Neural cell (in vitro differentiated cells): ENCODE measurements around the gene MAP1LC3A. TPM values are rescaled to one million over a fixed set of nuclear protein-coding genes. Genes with fewer than 3 reads are reported as not detected.

ENCODE experiments used
- H2AFZ ChIP-seq: fragments of 200-600, 300-800 bp; sonication (generic), shearing (Covaris generic); 2 replicates; pipeline ENCODE4 v1.6.0; 2014; ENCODE audit warnings: low read depth, mild to moderate bottlenecking, antibody characterized with exemption, low read length, moderate library complexity
- H3F3A ChIP-seq: fragments of 200-600 bp; shearing (Covaris generic); 2 replicates; pipeline ENCODE4 v1.6.1; 2016; ENCODE audit warnings: mild to moderate bottlenecking, moderate library complexity, mixed read lengths, antibody characterized with exemption, low read length; ENCODE audit not compliant: insufficient read depth, poor library complexity, severe bottlenecking
- H3K27ac ChIP-seq: fragments of 200-600, 300-800 bp; sonication (generic), shearing (Covaris generic); 2 replicates; pipeline ENCODE4 v1.5.1; 2014; ENCODE audit warnings: mild to moderate bottlenecking, low read length, moderate library complexity
- H3K27me3 ChIP-seq: fragments of 300-800, 200-600 bp; sonication (generic), shearing (Covaris generic); 2 replicates; pipeline ENCODE4 v1.6.0; 2014; ENCODE audit warnings: mild to moderate bottlenecking, low read depth, low read length, moderate library complexity; ENCODE audit not compliant: insufficient read depth
- H3K36me3 ChIP-seq: fragments of 300-800, 200-600 bp; sonication (generic), shearing (Covaris generic); 2 replicates; pipeline ENCODE4 v1.5.1; 2014; ENCODE audit warnings: mild to moderate bottlenecking, antibody characterized with exemption, low read length, moderate library complexity; ENCODE audit not compliant: insufficient read depth
- H3K4me2 ChIP-seq: fragments of 300-800, 200-600 bp; sonication (generic), shearing (Covaris generic); 2 replicates; pipeline ENCODE4 v1.6.0; 2014; ENCODE audit warnings: mild to moderate bottlenecking, low read length
- H3K4me3 ChIP-seq: fragments of 300-800, 200-600 bp; sonication (generic), shearing (Covaris generic); 2 replicates; pipeline ENCODE4 v1.5.1; 2014; ENCODE audit warnings: mild to moderate bottlenecking, low read length, moderate library complexity
- H3K79me2 ChIP-seq: fragments of 200-600 bp; shearing (Covaris generic); replicated peaks from 2 replicates; pipeline ENCODE4 v1.6.0; 2014; ENCODE audit warnings: mild to moderate bottlenecking, low read length, moderate library complexity; ENCODE audit not compliant: insufficient read depth
- H3K9ac ChIP-seq: fragments of 300-800, 200-600 bp; sonication (generic), shearing (Covaris generic); 2 replicates; pipeline ENCODE4 v1.6.1; 2016; ENCODE audit warnings: mild to moderate bottlenecking, low read length, mixed read lengths
- H3K9me2 ChIP-seq: fragments of 200-600 bp; shearing (Covaris generic); 2 replicates; pipeline ENCODE4 v1.6.1; 2016; ENCODE audit warnings: mild to moderate bottlenecking, low read length, mixed read lengths; ENCODE audit not compliant: insufficient read depth
- H3K9me3 ChIP-seq: fragments of 200-600, 300-800 bp; sonication (generic), shearing (Covaris generic); 2 replicates; pipeline ENCODE4 v1.6.1; 2016; ENCODE audit warnings: mild to moderate bottlenecking, mixed run types, low read length, moderate library complexity, mixed read lengths
- H4K20me1 ChIP-seq: fragments of 200-600 bp; shearing (Covaris generic); 2 replicates; pipeline ENCODE4 v1.6.1; 2016; ENCODE audit warnings: mild to moderate bottlenecking, mixed run types; ENCODE audit not compliant: insufficient read depth
- CTCF ChIP-seq: fragments of 450-650 bp; IDR thresholded peaks from 2 replicates; pipeline ENCODE4 v1.5.1; 2014; ENCODE audit warnings: antibody characterized with exemption, mild to moderate bottlenecking, moderate library complexity; ENCODE audit not compliant: poor library complexity, severe bottlenecking
- EP300 ChIP-seq: fragments of 450-650 bp; conservative IDR thresholded peaks from 2 replicates; pipeline ENCODE4 v1.6.1; 2014; ENCODE audit warnings: antibody characterized with exemption, mild to moderate bottlenecking, moderate library complexity; ENCODE audit not compliant: poor library complexity, severe bottlenecking
- EZH2 ChIP-seq: fragments of 200-600, 300-800 bp; shearing (Covaris generic), sonication (generic); IDR thresholded peaks from 2 replicates; pipeline ENCODE4 v1.6.1; 2014; ENCODE audit warnings: antibody characterized with exemption, low read length, borderline replicate concordance, mild to moderate bottlenecking; ENCODE audit not compliant: insufficient read depth, poor library complexity, severe bottlenecking
- MXI1 ChIP-seq: fragments of 450-650 bp; conservative IDR thresholded peaks from 2 replicates; pipeline ENCODE4 v1.6.1; 2014; ENCODE audit warnings: antibody characterized with exemption, mild to moderate bottlenecking; ENCODE audit not compliant: poor library complexity, severe bottlenecking
- POLR2AphosphoS5 ChIP-seq: IDR thresholded peaks from 2 replicates; pipeline ENCODE4 v1.6.1; 2012
- RAD21 ChIP-seq: fragments of 450-650 bp; conservative IDR thresholded peaks from 2 replicates; pipeline ENCODE4 v1.6.1; 2014; ENCODE audit warnings: antibody characterized with exemption, mild to moderate bottlenecking, moderate library complexity
- SMC3 ChIP-seq: fragments of 450-650 bp; conservative IDR thresholded peaks from 2 replicates; pipeline ENCODE4 v1.6.1; 2014; ENCODE audit warnings: antibody characterized with exemption, mild to moderate bottlenecking, moderate library complexity; ENCODE audit not compliant: poor library complexity
- TAF1 ChIP-seq: IDR thresholded peaks from 2 replicates; pipeline ENCODE4 v1.6.1; 2012; ENCODE audit warnings: low read depth
- polyA plus RNA-seq: library from polyadenylated mRNA; depleted of rRNA; stranded (reverse); fragments of >200 nt; gene quantifications from 2 replicates; pipeline ENCODE4 v1.2.3, GENCODE V29; 2014

Gene MAP1LC3A
- polyA plus RNA-seq, 1 donor from 2014 or later: 56.2 TPM

GRCh38 chr20:34542439-34542838, 16.1 kb upstream of the MAP1LC3A start:
- H3K27ac ChIP-seq: no peak overlapping the region
- H4K20me1 ChIP-seq: no peaks in the 10 kb centered on the region
- no peaks in the 10 kb centered on the region for H3K36me3 ChIP-seq
- H3F3A ChIP-seq: no peaks in the 10 kb centered on the region
- no peaks in the 10 kb centered on the region for H3K79me2 ChIP-seq
- no peak overlapping the region for H3K4me3 ChIP-seq
- H3K9ac ChIP-seq: no peak overlapping the region
- TF ChIP-seq POLR2AphosphoS5 (no peak), EP300 (no peak), CTCF (no peak), TAF1 (no peak), SMC3 (no peak), EZH2 (no peak), RAD21 (no peak), MXI1 (no peak)
- H3K9me2 ChIP-seq: no peaks in the 10 kb centered on the region
- H2AFZ ChIP-seq: no peak overlapping the region
- no peaks in the 10 kb centered on the region for H3K9me3 ChIP-seq
- H3K4me2 ChIP-seq: no peak overlapping the region
- H3K27me3 ChIP-seq: no peaks in the 10 kb centered on the region

GRCh38 chr20:34543463-34544056, 15.0 kb upstream of the MAP1LC3A start:
- H3K27ac ChIP-seq: no peak overlapping the region
- H2AFZ ChIP-seq: no peak overlapping the region
- H3K4me3 ChIP-seq: no peak overlapping the region
- no peak overlapping the region for H3K4me2 ChIP-seq
- H3K9me3 ChIP-seq: no peaks in the 10 kb centered on the region
- H3F3A ChIP-seq: no peaks in the 10 kb centered on the region
- H3K9me2 ChIP-seq: no peaks in the 10 kb centered on the region
- TF ChIP-seq MXI1: no peak
- no peaks in the 10 kb centered on the region for H3K36me3 ChIP-seq
- no peaks in the 10 kb centered on the region for H3K79me2 ChIP-seq
- no peaks in the 10 kb centered on the region for H3K27me3 ChIP-seq
- H4K20me1 ChIP-seq: no peaks in the 10 kb centered on the region
- H3K9ac ChIP-seq: no peak overlapping the region

- no peak overlapping the region for H2AFZ ChIP-seq
- H3K4me3 ChIP-seq: no peak overlapping the region
- no peaks in the 10 kb centered on the region for H3K36me3 ChIP-seq
- H3K27ac ChIP-seq: no peak overlapping the region
- H3K9me3 ChIP-seq: no peaks in the 10 kb centered on the region
- no peaks in the 10 kb centered on the region for H3F3A ChIP-seq
- no peaks in the 10 kb centered on the region for H3K9me2 ChIP-seq
- H3K79me2 ChIP-seq: no peaks in the 10 kb centered on the region
- no peaks in the 10 kb centered on the region for H4K20me1 ChIP-seq
- H3K4me2 ChIP-seq: no peak overlapping the region
- TF ChIP-seq POLR2AphosphoS5: no peak
- H3K9ac ChIP-seq: no peak overlapping the region
- no peaks in the 10 kb centered on the region for H3K27me3 ChIP-seq
Observed at GRCh38 chr20:34544109-34544796, 14.3 kb upstream of the MAP1LC3A start.
